Fibroblast of lung (primary cell): Measurements from ENCODE around the gene TMEM63B.
A peak's percentile ranks its signal among the peaks of the same experiment; 100 is the strongest.

ENCODE experiments used
- EZH2 ChIP-seq: IDR thresholded peaks from 2 replicates; pipeline ENCODE4 v1.5.1; 2012; ENCODE audit warnings: low read length, control low read depth, mild to moderate bottlenecking; ENCODE audit errors: missing control alignments
- TF ChIP-seq, protein P1 (sequence below), 2 donors: IDR thresholded peaks in 1 of 2; conservative IDR thresholded peaks in 1 of 2; 1 replicate in 1 of 2; 2 replicates in 1 of 2; pipeline ENCODE4 v1.5.1; 2011 to 2012; ENCODE audit warnings: low read length in 2 of 2, control low read depth in 1 of 2, inconsistent platforms in 1 of 2, low read depth in 1 of 2, mild to moderate bottlenecking in 1 of 2

DNA sequence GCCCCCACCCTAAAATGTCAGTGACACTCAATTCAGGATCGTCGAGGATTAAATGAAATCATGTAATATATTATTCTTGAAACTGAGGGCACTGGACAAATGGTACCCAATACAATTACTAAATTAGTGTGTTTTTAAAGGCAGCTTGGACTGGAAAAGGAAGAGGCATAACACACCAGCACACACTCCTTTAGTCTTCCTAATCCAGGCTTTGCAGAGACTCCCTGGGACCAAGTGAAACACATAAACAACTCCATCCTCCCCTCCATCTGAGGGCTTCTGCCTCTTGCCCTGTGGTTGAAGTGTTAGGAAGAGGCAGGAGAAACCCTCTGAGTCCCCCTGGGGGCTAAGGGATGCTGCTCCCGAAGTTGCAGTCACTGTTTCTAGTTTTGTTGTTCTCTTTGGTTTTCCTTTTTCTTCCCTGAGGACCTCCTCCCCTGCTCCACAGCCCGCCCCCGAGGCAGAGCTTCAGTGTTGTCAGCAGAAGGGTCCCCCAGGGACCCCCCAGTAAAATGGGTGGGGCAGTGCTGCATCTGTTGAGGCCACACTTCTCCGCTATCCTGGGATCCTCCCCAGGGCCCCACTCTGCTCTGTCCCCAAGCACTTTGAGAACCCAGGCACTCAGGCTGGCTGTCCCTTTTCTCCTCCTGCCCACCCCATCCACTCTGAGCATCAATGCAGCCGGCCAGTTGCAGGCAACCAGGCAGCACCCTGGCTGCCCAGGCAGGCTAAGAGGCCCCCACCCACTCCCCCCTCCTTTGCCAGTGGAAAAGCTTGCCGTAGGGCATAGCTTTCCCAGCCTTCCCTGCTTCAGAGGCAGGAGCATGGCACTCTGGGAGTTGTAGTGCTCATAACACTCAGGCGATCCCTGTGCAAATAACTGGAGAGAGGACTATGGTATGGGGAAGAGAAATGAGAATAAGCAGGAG is 5.9 kb downstream of the TMEM63B start:
- no peak for TF ChIP-seq EZH2
- TF ChIP-seq, protein P1, sequence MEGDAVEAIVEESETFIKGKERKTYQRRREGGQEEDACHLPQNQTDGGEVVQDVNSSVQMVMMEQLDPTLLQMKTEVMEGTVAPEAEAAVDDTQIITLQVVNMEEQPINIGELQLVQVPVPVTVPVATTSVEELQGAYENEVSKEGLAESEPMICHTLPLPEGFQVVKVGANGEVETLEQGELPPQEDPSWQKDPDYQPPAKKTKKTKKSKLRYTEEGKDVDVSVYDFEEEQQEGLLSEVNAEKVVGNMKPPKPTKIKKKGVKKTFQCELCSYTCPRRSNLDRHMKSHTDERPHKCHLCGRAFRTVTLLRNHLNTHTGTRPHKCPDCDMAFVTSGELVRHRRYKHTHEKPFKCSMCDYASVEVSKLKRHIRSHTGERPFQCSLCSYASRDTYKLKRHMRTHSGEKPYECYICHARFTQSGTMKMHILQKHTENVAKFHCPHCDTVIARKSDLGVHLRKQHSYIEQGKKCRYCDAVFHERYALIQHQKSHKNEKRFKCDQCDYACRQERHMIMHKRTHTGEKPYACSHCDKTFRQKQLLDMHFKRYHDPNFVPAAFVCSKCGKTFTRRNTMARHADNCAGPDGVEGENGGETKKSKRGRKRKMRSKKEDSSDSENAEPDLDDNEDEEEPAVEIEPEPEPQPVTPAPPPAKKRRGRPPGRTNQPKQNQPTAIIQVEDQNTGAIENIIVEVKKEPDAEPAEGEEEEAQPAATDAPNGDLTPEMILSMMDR (conservative IDR thresholded peaks at IDR 0.05 in 1 of 2, IDR thresholded peaks at IDR 0.05 in 1 of 2; ENCODE audit: low read depth in 1 of 2, low read length in 2 of 2), result peak; percentile 8 to 9
